Activated naive CD4-positive, alpha-beta T cell treated with anti-CD3 and anti-CD28 coated beads for 36 hours (primary cell): ENCODE results near the gene MGP. TPM values are rescaled to one million over a fixed set of nuclear protein-coding genes. Genes with fewer than 3 reads are reported as not detected.

ENCODE experiments used
- CTCF ChIA-PET: fragments of 350-600 bp; sonication (Branson Sonifier 250); formaldehyde crosslinking; loops from one replicate; lab custom pipeline; 2021; ENCODE audit warnings: antibody characterized with exemption; lab: Charles Lee
- DNase-seq: peaks from one replicate; pipeline ENCODE4 v3.0.0-alpha.2; 2020
- H3K27ac Mint-ChIP-seq: one replicate; pipeline ENCODE4 v1.8.0; 2021; ENCODE audit warnings: mild to moderate bottlenecking, mixed read lengths
- H3K27me3 Mint-ChIP-seq: one replicate; pipeline ENCODE4 v1.8.0; 2021; ENCODE audit warnings: low read depth, mixed read lengths
- H3K36me3 Mint-ChIP-seq: one replicate; pipeline ENCODE4 v1.8.0; 2021; ENCODE audit warnings: low read depth, mixed read lengths
- H3K4me1 Mint-ChIP-seq: one replicate; pipeline ENCODE4 v1.8.0; 2021; ENCODE audit warnings: low read depth, mixed read lengths
- H3K4me3 Mint-ChIP-seq: one replicate; pipeline ENCODE4 v1.8.0; 2021; ENCODE audit warnings: mild to moderate bottlenecking, moderate library complexity, mixed read lengths
- H3K9me3 Mint-ChIP-seq: one replicate; pipeline ENCODE4 v1.8.0; 2021; ENCODE audit warnings: mixed read lengths
- intact Hi-C: fragments of 100-400 bp; cut with micrococcal nuclease; formaldehyde crosslinking; loops from one replicate; pipeline ENCODE4 v1.15.1; 2023
- total RNA-seq, 2 experiments: library from RNA; stranded (reverse); gene quantifications; one replicate each; pipeline ENCODE4 v1.2.3, GENCODE V29; 2021

MGP gene
- not detected for total RNA-seq

DNA sequence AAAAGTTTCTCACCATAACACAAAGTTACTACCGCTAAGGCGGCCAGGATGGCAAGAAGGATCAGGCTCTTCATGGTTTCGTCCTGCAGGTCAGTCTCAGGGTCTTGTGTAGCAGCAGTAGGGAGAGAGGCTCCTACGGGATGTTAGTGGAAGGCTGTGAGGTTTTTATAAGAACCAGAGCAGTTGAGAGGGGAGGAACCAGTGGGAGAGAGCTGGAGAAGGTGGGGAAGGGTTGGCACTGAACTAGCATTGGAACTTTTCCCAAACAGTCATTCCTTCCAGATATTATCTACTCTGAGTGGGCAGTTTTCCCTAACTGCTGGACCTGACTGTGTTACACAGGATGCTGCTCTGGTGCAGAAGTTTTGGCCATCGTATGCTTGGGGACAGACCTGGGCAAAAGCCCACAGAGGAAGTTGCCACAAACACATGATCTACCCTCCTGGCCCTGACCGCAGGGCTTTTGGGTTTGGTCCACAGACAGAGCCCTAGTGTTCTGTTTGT is at the start of gene MGP:
MGP (minus strand) TSS at position 137 of the 504 bp plus-strand sequence; CDS start at position 74, 63 bp downstream.
- H3K27me3 Mint-ChIP-seq, result no peaks in the 10 kb centered on the region
- no peaks in the 10 kb centered on the region for H3K36me3 Mint-ChIP-seq
- H3K4me1 Mint-ChIP-seq, result peaks cover 21% of the 10 kb centered on the region
- CTCF ChIA-PET, result no interaction called here
- no peak within 1 kb of the TSS for H3K27ac Mint-ChIP-seq
- no peaks in the 10 kb centered on the region for H3K9me3 Mint-ChIP-seq
- intact Hi-C loops, result loop anchor here (2.0 kb wide), 1 partner anchor 17 kb away; no protein-coding TSS in a partner anchor
- DNase-seq, result no peak
- H3K4me3 Mint-ChIP-seq, result peak within 1 kb of the TSS; percentile 11

DNA sequence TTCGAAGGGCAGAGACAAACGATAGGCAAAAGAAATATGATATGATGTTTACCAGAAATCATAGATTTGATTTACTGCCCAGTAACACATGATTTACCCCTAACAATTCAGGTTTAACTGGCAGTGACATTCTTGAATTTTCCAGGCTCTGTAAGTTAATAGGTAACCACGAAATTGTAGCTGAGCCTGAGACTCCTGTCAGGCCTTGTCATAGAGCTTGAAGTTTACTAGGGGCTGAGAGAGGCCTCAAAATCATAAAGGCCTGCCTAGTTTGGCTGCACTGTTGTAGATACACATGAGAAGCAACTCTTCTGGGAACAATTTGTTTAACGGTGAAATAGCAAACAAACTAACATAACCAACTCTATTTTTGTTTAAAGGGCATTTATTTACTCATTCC is 49.4 kb upstream of the MGP start:
- Mint-ChIP-seq H3K9me3 (peaks cover under 1% of the 10 kb centered on the region), H3K36me3 (peaks cover 15% of the 10 kb centered on the region), H3K27ac (no peak overlapping the region), H3K27me3 (no peaks in the 10 kb centered on the region), H3K4me1 (peaks cover 35% of the 10 kb centered on the region), H3K4me3 (no peak overlapping the region)
- CTCF ChIA-PET, result interaction anchor here (0.6 to 1.7 kb wide), 3 partner anchors 45 to 124 kb away, joined by 3 to 4 read pairs (median 4); no protein-coding TSS in a partner anchor
- DNase-seq, result no peak
- intact Hi-C loops, result loop anchor here (5.0 kb wide), 1 partner anchor 287 kb away; the partner anchor contains the start of gene RERG

DNA sequence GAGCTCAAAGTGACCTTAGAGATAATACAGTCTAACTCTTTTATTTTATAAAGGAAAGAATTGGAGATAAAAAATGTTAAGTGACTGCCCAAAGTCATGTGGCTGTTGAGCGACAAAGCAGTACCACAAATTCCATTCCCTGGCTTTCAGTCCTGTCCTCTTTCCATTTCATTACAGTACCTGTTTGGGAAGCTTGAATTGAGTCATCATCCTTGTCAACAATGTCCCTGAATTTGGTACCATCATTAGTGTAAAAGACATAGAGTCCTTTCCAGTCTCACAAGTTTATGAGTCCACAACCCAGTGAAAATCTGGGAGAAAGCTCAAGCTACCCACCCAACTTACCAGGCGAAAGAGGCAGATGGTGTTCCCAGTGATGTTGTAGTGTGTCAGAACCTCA is 48.9 kb upstream of the MGP start:
- DNase-seq, result no peak
- Mint-ChIP-seq H3K4me3 (no peak overlapping the region), H3K27me3 (no peaks in the 10 kb centered on the region), H3K27ac (no peak overlapping the region), H3K36me3 (peaks cover 11% of the 10 kb centered on the region), H3K4me1 (peaks cover 30% of the 10 kb centered on the region), H3K9me3 (no peaks in the 10 kb centered on the region)
- intact Hi-C loops, result no loop called here
- CTCF ChIA-PET, result interaction anchor here (0.6 to 1.2 kb wide), 3 partner anchors 61 to 123 kb away, joined by 3 to 4 read pairs (median 4); no protein-coding TSS in a partner anchor

- Mint-ChIP-seq H3K27me3 (no peaks in the 10 kb centered on the region), H3K36me3 (peaks cover 12% of the 10 kb centered on the region), H3K4me3 (no peak overlapping the region), H3K27ac (no peak overlapping the region), H3K4me1 (peaks cover 9% of the 10 kb centered on the region), H3K9me3 (no peaks in the 10 kb centered on the region)
- CTCF ChIA-PET, result interaction anchor here (0.6 kb wide), 1 partner anchor 288 kb away, joined by 3 read pairs; no protein-coding TSS in a partner anchor
- DNase-seq, result no peak
- intact Hi-C loops, result no loop called here
Measured at GRCh38 chr12:14931791-14932560, 46.3 kb upstream of the MGP start.

DNA sequence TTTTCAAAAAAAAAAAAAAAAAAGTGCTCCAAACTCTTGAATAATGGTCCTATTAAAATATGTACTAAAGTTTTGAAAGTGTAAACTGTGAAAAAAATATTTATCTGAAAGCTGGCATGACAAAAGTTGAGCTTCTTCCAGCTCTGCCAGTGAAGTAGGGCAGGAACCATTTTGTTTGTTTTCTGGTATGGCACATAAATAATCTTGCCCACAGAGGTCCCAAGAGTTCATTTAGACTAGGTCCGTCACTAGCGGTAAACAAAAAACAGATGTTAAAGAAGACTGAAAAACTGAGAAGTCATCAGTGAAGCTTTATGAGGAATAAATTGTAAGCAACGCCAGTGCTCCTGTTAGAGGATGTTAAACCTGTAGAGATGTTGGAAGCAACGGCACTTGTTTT is 45.7 kb upstream of the MGP start:
- Mint-ChIP-seq H3K36me3 (peaks cover 10% of the 10 kb centered on the region), H3K27me3 (no peaks in the 10 kb centered on the region), H3K4me3 (no peak overlapping the region), H3K27ac (no peak overlapping the region), H3K9me3 (no peaks in the 10 kb centered on the region), H3K4me1 (peaks cover 4% of the 10 kb centered on the region)
- intact Hi-C loops, result no loop called here
- DNase-seq, result no peak
- CTCF ChIA-PET, result interaction anchor here (0.6 kb wide), 1 partner anchor 289 kb away, joined by 3 read pairs; no protein-coding TSS in a partner anchor

- Mint-ChIP-seq H3K4me3 (no peak overlapping the region), H3K27me3 (no peaks in the 10 kb centered on the region), H3K9me3 (no peaks in the 10 kb centered on the region), H3K36me3 (peaks cover 10% of the 10 kb centered on the region), H3K27ac (no peak overlapping the region), H3K4me1 (peaks cover 4% of the 10 kb centered on the region)
- intact Hi-C loops, result no loop called here
- no peak for DNase-seq
- CTCF ChIA-PET, result no interaction called here
Measured at GRCh38 chr12:14930299-14930698, 44.6 kb upstream of the MGP start.

GRCh38 chr12:14928931-14929330 is 43.3 kb upstream of the MGP start:
- CTCF ChIA-PET, result interaction anchor here (0.6 kb wide), 1 partner anchor 424 kb away, joined by 3 read pairs; no protein-coding TSS in a partner anchor

GRCh38 chr12:14927267-14927666 is 41.6 kb upstream of the MGP start:
- Mint-ChIP-seq H3K27me3 (no peaks in the 10 kb centered on the region), H3K9me3 (no peaks in the 10 kb centered on the region), H3K4me3 (no peak overlapping the region), H3K4me1 (peaks cover 2% of the 10 kb centered on the region), H3K36me3 (peaks cover 8% of the 10 kb centered on the region), H3K27ac (no peak overlapping the region)
- DNase-seq, result no peak
- CTCF ChIA-PET, result interaction anchor here (1.1 to 1.2 kb wide), 3 partner anchors 10 to 83 kb away, joined by 3 to 4 read pairs (median 4); no protein-coding TSS in a partner anchor
- intact Hi-C loops, result no loop called here

More at GRCh38 chr12:14928931-14929330, 43.3 kb upstream of the MGP start:
- H3K27me3 Mint-ChIP-seq, result no peaks in the 10 kb centered on the region
- no peak overlapping the region for H3K27ac Mint-ChIP-seq
- peaks cover 2% of the 10 kb centered on the region for H3K4me1 Mint-ChIP-seq
- peaks cover 10% of the 10 kb centered on the region for H3K36me3 Mint-ChIP-seq
- no peaks in the 10 kb centered on the region for H3K9me3 Mint-ChIP-seq
- no peak overlapping the region for H3K4me3 Mint-ChIP-seq
- no peak for DNase-seq
- intact Hi-C loops, result no loop called here

- no peaks in the 10 kb centered on the region for H3K9me3 Mint-ChIP-seq
- peaks cover 19% of the 10 kb centered on the region for H3K4me1 Mint-ChIP-seq
- H3K27me3 Mint-ChIP-seq, result no peaks in the 10 kb centered on the region
- H3K4me3 Mint-ChIP-seq, result no peak overlapping the region
- intact Hi-C loops, result loop anchor here (5.0 kb wide), 1 partner anchor 77 kb away; no protein-coding TSS in a partner anchor
- CTCF ChIA-PET, result no interaction called here
- no peak for DNase-seq
- H3K27ac Mint-ChIP-seq, result no peak overlapping the region
- peaks cover 7% of the 10 kb centered on the region for H3K36me3 Mint-ChIP-seq
Measured at GRCh38 chr12:14924541-14924940, 38.9 kb upstream of the MGP start.

GRCh38 chr12:14923944-14924343 is 38.3 kb upstream of the MGP start:
- intact Hi-C loops, result loop anchor here (5.0 kb wide), 1 partner anchor 77 kb away; no protein-coding TSS in a partner anchor
- Mint-ChIP-seq H3K4me3 (no peak overlapping the region), H3K27ac (no peak overlapping the region), H3K9me3 (no peaks in the 10 kb centered on the region), H3K27me3 (no peaks in the 10 kb centered on the region), H3K4me1 (peaks cover 19% of the 10 kb centered on the region), H3K36me3 (peaks cover 7% of the 10 kb centered on the region)
- DNase-seq, result no peak
- CTCF ChIA-PET, result no interaction called here

GRCh38 chr12:14921218-14921617 is 35.6 kb upstream of the MGP start:
- no peaks in the 10 kb centered on the region for H3K9me3 Mint-ChIP-seq
- H3K27ac Mint-ChIP-seq, result no peak overlapping the region
- intact Hi-C loops, result loop anchor here (5.0 kb wide), 1 partner anchor 74 kb away; no protein-coding TSS in a partner anchor
- no peak overlapping the region for H3K4me3 Mint-ChIP-seq
- H3K27me3 Mint-ChIP-seq, result no peaks in the 10 kb centered on the region
- peaks cover 9% of the 10 kb centered on the region for H3K36me3 Mint-ChIP-seq
- CTCF ChIA-PET, result interaction anchor here (1.9 to 2.3 kb wide), 2 partner anchors 17 to 74 kb away, joined by 6 to 7 read pairs; partner anchors contain the start of gene ERP27
- H3K4me1 Mint-ChIP-seq, result peaks cover 18% of the 10 kb centered on the region
- no peak for DNase-seq

DNA sequence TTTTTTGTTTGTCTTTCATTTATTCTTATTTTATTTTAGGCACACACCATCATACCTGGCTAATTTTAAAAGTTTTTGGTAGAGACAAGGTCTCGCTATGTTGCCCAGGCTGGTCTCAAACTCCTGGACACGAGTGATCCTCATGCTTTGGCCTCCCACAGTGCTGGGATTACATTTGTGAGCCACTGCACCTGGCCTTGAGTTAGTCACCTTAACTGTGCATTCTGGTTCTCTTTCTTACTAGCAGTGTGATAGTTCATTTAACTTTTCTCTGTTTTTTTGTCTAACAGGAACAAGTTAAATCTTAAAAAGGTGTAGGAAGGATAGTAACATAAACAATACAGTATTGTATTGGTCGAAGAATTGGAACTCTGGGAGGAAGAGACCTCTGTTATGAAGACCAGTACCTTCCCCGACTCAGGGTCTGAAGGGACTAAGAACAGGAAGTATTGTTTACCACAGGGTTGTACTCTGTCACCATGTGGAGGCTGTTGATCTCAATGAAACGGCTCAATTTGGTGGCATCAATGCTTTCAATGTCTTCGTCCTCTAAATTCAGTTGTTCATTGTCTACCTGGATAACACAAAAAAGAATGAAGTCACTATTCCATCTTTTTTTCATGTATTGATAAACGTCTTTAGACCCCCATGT is 34.9 kb upstream of the MGP start:
- no peak overlapping the region for H3K27ac Mint-ChIP-seq
- intact Hi-C loops, result loop anchor here (5.0 kb wide), 1 partner anchor 73 kb away; no protein-coding TSS in a partner anchor
- peaks cover 18% of the 10 kb centered on the region for H3K4me1 Mint-ChIP-seq
- peak; percentile 26 for DNase-seq
- no peaks in the 10 kb centered on the region for H3K27me3 Mint-ChIP-seq
- no peaks in the 10 kb centered on the region for H3K9me3 Mint-ChIP-seq
- no peak overlapping the region for H3K4me3 Mint-ChIP-seq
- H3K36me3 Mint-ChIP-seq, result peaks cover 11% of the 10 kb centered on the region
- CTCF ChIA-PET, result interaction anchor here (0.7 to 2.3 kb wide), 4 partner anchors 15 to 77 kb away, joined by 3 to 7 read pairs (median 4); partner anchors contain the start of gene ERP27
